A673 (cell line): Measurements from ENCODE around the gene PPFIA2. TPM values are rescaled to one million over a fixed set of nuclear protein-coding genes. Genes with fewer than 3 reads are reported as not detected.

Source experiments
- BruUV-seq: library from RNA; stranded (reverse); fragments of 400-500 nt; replicated peaks from 2 replicates; lab custom pipeline; 2021; lab: Mats Ljungman, UMichigan
- CTCF ChIA-PET: fragments of 300-600 bp; sonication (Branson Sonifier 250); formaldehyde crosslinking; loops from one replicate; lab custom pipeline; 2022; ENCODE audit warnings: antibody characterized with exemption; lab: Charles Lee
- POLR2A ChIA-PET: fragments of 300-600 bp; sonication (Branson Sonifier 250); formaldehyde crosslinking; loops from one replicate; lab custom pipeline; 2022; ENCODE audit warnings: antibody characterized with exemption; ENCODE audit not compliant: low non-redundant PET; lab: Charles Lee
- DNase-seq: peaks from one replicate; pipeline ENCODE4 v3.0.0-alpha.2; 2015; ENCODE audit warnings: low spot score
- H3K27ac ChIP-seq: fragments of 200-600 bp; sonication (generic); 2 replicates; pipeline ENCODE4 v1.5.1; 2016; ENCODE audit warnings: mixed run types, low read depth, mild to moderate bottlenecking, mixed read lengths, antibody characterized with exemption, low read length; ENCODE audit not compliant: poor library complexity, severe bottlenecking
- H3K27me3 ChIP-seq: fragments of 200-600 bp; sonication (generic); replicated peaks from 2 replicates; pipeline ENCODE4 v1.6.1; 2017; ENCODE audit warnings: mixed run types, low read depth, mild to moderate bottlenecking, mixed read lengths, antibody characterized with exemption, low read length; ENCODE audit not compliant: insufficient read depth, poor library complexity
- H3K36me3 ChIP-seq: fragments of 200-600 bp; sonication (generic); 2 replicates; pipeline ENCODE4 v1.6.1; 2016; ENCODE audit warnings: mixed run types, mild to moderate bottlenecking, mixed read lengths, antibody characterized with exemption, low read length; ENCODE audit not compliant: insufficient read depth, poor library complexity, severe bottlenecking
- H3K4me1 ChIP-seq: fragments of 200-600 bp; sonication (generic); 2 replicates; pipeline ENCODE4 v1.6.1; 2017; ENCODE audit warnings: mixed run types, mild to moderate bottlenecking, mixed read lengths, antibody characterized with exemption, low read length; ENCODE audit not compliant: insufficient read depth, poor library complexity, severe bottlenecking
- H3K4me3 ChIP-seq: fragments of 200-600 bp; sonication (generic); 2 replicates; pipeline ENCODE4 v1.5.1; 2016; ENCODE audit warnings: low read depth, mixed run types, mild to moderate bottlenecking, mixed read lengths, low read length; ENCODE audit not compliant: poor library complexity, severe bottlenecking
- H3K9me3 ChIP-seq: fragments of 200-600 bp; sonication (generic); 2 replicates; pipeline ENCODE4 v1.6.1; 2016; ENCODE audit warnings: mixed run types, low read depth, mild to moderate bottlenecking, mixed read lengths, antibody characterized with exemption, low read length; ENCODE audit not compliant: poor library complexity, severe bottlenecking
- CTCF ChIP-seq: fragments of 300-800, 200-600 bp; sonication (generic); conservative IDR thresholded peaks from 2 replicates; pipeline ENCODE4 v1.5.1; 2017; ENCODE audit warnings: low read depth, mild to moderate bottlenecking, antibody characterized with exemption, low read length, moderate library complexity, mixed read lengths
- EZH2 ChIP-seq: fragments of 200-600 bp; sonication (generic); IDR thresholded peaks from 2 replicates; pipeline ENCODE4 v1.6.1; 2017; ENCODE audit warnings: borderline replicate concordance, low read depth, mild to moderate bottlenecking, mixed read lengths, antibody characterized with exemption, low read length; ENCODE audit not compliant: poor library complexity, severe bottlenecking
- intact Hi-C: fragments of 100-400 bp; cut with micrococcal nuclease; formaldehyde crosslinking; loops from one replicate; pipeline ENCODE4 v1.10.0; 2022; ENCODE audit not compliant: unreplicated experiment
- total RNA-seq: library from RNA; stranded (reverse); gene quantifications from 2 replicates; pipeline ENCODE4 v1.2.3, GENCODE V29; 2021

PPFIA2 gene
- total RNA-seq, 1 experiment from 2014 or later: 0.52 TPM

GRCh38 chr12:81375969-81376368 is 383.2 kb downstream of the PPFIA2 start:
- ChIA-PET CTCF (no interaction called here), POLR2A (no interaction called here)
- no TSS peak for BruUV-seq
- Histone ChIP-seq H3K4me1 (no peaks in the 10 kb centered on the region), H3K36me3 (no peaks in the 10 kb centered on the region), H3K4me3 (no peak overlapping the region), H3K27ac (no peak overlapping the region), H3K9me3 (no peaks in the 10 kb centered on the region), H3K27me3 (no peaks in the 10 kb centered on the region)
- TF ChIP-seq CTCF (no peak), EZH2 (no peak)
- DNase-seq: no peak
- intact Hi-C loops: no loop called here

GRCh38 chr12:81370456-81370855 is 388.7 kb downstream of the PPFIA2 start:
- TF ChIP-seq CTCF (no peak), EZH2 (no peak)
- no peak for DNase-seq
- CTCF ChIA-PET: no interaction called here
- no peaks in the 10 kb centered on the region for H3K27me3 ChIP-seq
- no peak overlapping the region for H3K27ac ChIP-seq
- H3K36me3 ChIP-seq: no peaks in the 10 kb centered on the region
- BruUV-seq: no TSS peak
- POLR2A ChIA-PET: no interaction called here
- H3K4me1 ChIP-seq: no peaks in the 10 kb centered on the region
- no peaks in the 10 kb centered on the region for H3K9me3 ChIP-seq
- no peak overlapping the region for H3K4me3 ChIP-seq
- intact Hi-C loops: no loop called here

GRCh38 chr12:81369175-81369574 is 390.0 kb downstream of the PPFIA2 start:
- intact Hi-C loops: no loop called here
- no peak for TF ChIP-seq CTCF
- TF ChIP-seq EZH2: no peak
- POLR2A ChIA-PET: no interaction called here
- Histone ChIP-seq H3K4me1 (no peaks in the 10 kb centered on the region), H3K27me3 (no peaks in the 10 kb centered on the region), H3K9me3 (no peaks in the 10 kb centered on the region), H3K36me3 (no peaks in the 10 kb centered on the region), H3K4me3 (no peak overlapping the region), H3K27ac (no peak overlapping the region)
- no TSS peak for BruUV-seq
- no peak for DNase-seq
- CTCF ChIA-PET: no interaction called here
